Hepatocyte (in vitro differentiated cells): ENCODE measurements around the gene GALE.

Source experiments
- CTCF ChIP-seq: fragments of 200-600 bp; sonication (generic); IDR thresholded peaks from 2 replicates; pipeline ENCODE4 v1.5.1; 2016; ENCODE audit warnings: antibody characterized with exemption, mild to moderate bottlenecking; ENCODE audit not compliant: poor library complexity
- EZH2 ChIP-seq: fragments of 200-600 bp; sonication (generic); IDR thresholded peaks from 2 replicates; pipeline ENCODE4 v1.6.1; 2016; ENCODE audit warnings: antibody characterized with exemption, mild to moderate bottlenecking, borderline replicate concordance
- EZH2phosphoT487 ChIP-seq: fragments of 200-600 bp; sonication (generic); IDR thresholded peaks from one replicate; pipeline ENCODE4 v1.6.1; 2018; ENCODE audit warnings: antibody characterized with exemption, mild to moderate bottlenecking, low read depth, moderate library complexity; ENCODE audit not compliant: unreplicated experiment, severe bottlenecking

- no peak for TF ChIP-seq CTCF
- TF ChIP-seq EZH2phosphoT487: no peak
- TF ChIP-seq EZH2: no peak
These were observed 27.7 kb downstream of the GALE start for GRCh38 chr1:23772854-23773242.
